CD1c-positive myeloid dendritic cell (primary cell): Measurements from ENCODE around the gene ADGRA1.
"Not testable (repeated sequence)": the region's sequence is repeated elsewhere in the genome, so short reads cannot be mapped to it uniquely, and the experiment has no call there.

ENCODE experiments used
- DNase-seq: peaks from one replicate; pipeline ENCODE4 v3.0.0-alpha.2; 2016; ENCODE audit errors: extremely low spot score

The ADGRA1 gene

GRCh38 chr10:133162178-133162909, 74.6 kb downstream of the ADGRA1 start:
- no peak for DNase-seq

- DNase-seq = no peak
These were observed 75.5 kb downstream of the ADGRA1 start for GRCh38 chr10:133162910-133163856.

GRCh38 chr10:133163889-133164815, 76.4 kb downstream of the ADGRA1 start:
- DNase-seq = no peak

- no peak for DNase-seq
These were observed 77.3 kb downstream of the ADGRA1 start for GRCh38 chr10:133164816-133165555.

GRCh38 chr10:133165556-133166503, 78.1 kb downstream of the ADGRA1 start:
- no peak for DNase-seq

- no peak for DNase-seq
These were observed 78.7 kb downstream of the ADGRA1 start for GRCh38 chr10:133166504-133166827.

DNA sequence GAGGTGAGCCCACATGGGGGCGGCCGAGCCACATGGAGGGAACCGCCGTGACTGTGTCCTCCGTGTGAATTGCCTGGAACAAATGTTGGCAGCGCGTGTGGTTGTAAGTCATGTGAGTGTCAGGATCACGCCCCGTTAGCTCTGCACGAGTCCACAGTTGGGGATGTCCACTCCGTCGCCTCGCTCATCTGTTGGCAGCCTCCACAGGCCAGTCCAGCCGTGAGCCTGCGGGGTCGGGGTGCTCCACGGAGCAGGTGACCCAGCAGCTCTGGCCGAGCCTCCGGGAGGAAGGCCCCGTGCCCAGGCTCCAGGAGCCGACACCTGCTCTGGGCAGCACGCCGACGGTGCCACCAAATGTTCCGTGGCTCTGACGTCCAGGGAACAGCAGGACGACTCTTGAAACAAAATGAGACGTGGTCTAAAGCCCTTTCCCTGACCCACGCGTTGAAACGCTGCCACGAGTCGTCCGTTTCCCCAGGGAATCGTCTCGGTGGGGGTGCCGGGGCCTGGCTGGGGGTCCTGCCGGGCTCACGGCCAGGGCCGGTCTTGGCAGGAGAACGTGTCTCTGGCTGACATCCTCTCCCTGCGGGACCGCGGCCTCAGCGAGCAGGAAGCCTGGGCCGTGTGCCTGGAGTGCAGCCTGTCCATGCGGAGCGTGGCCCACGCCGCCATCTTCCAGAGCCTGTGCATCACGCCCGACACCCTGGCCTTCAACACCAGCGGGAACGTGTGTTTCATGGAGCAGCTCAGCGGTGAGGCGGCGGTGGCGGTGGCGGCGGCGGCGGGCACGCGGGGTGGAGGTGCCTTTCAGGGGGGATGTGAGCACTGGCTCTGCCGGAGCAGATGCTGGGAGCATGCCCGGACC, 79.3 kb downstream of the ADGRA1 start:
- no peak for DNase-seq

DNA sequence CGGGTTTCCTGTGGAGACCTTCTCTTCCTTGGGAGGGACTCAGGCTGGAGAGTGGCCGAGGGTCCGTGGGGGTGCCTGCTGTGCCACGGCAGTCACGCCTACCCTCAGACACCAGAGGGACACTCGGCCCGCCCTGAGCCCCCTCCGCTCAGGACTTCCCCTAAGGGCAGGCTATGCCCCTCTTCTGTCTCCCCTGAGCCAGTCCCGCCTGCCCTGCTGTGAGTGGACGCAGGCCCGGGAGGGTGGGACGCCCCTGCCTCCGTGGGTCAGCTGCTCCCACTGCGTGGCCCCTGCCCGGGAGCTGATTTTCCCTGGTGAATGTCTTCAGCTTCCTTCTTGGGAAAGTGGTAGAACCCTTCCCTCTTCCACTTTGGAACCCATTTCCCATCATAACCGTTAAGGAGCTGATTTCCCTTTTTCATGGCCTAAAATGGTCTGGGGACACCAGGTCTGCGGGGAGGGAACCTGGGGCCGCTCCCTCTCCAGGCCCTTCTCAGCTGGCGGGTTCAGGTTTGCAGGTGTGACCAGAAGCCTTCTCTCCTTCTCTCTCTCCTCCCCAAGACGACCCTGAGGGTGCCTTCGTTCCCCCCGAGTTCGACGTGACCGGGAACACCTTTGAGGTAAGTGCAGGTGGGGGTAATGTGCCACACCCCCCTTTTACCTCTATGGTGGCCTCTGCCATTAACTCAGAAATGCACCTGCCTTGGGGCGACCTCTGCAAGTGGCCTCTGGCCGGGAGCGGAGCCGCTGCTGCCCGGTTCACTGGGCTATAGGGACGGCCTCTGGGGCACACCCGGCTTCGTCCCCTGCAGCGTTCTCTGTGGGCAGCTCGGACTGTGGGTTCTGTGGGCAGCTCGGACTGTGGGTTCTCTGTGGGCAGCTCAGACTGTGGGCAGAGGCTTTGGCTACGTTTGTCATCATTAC, 80.2 kb downstream of the ADGRA1 start:
- no peak for DNase-seq

- no peak for DNase-seq
These were observed 80.9 kb downstream of the ADGRA1 start for GRCh38 chr10:133168617-133169031.

GRCh38 chr10:133169173-133169947, 81.6 kb downstream of the ADGRA1 start:
- DNase-seq = no peak

DNA sequence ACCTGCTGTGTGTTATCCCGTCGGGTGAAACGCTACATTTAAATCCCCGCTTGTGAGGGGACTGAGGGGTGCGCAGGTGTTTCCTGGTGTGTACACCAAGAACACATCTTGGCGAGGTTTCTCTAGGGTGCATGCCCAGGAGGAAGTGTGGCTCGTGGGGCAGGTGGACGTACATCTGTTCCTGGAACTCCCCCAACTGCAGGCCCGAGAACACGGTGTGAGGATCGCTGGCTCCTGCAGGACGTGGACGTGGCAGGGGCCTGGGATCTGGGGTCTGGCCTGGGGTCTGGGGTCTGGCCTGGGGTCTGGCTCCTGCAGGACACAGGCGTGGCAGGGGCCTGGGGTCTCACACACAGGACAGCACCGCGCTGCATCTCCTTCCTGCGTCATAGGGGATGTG, 82.4 kb downstream of the ADGRA1 start:
- no peak for DNase-seq

- peak; percentile 45 for DNase-seq
These were observed 86.3 kb downstream of the ADGRA1 start for GRCh38 chr10:133173860-133174640.

DNA sequence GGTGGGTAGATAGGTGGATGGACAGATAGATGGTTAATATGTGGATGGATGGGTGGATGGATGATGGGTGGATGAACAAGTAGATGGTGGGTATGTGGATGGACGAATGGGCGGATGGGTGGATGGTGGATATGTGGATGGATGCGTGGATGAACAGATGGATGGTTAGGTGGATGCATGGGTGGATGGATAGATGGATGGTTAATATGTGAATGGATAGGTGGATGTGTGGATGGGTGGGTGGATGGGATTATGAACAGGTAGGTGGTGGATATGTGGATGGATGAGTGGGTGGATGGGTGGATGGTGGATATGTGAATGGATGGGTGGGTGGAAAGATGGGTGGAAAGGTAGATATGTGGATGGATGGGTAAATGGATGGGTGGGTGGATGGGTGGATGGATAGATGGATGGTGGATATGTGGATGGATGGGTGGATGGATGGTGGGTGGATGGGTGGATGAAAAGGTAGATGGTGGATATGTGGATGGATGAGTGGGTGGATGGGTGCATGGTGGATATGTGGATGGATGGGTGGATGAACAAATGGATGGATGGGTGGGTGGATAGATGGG, 87.1 kb downstream of the ADGRA1 start:
- DNase-seq = no peak

DNA sequence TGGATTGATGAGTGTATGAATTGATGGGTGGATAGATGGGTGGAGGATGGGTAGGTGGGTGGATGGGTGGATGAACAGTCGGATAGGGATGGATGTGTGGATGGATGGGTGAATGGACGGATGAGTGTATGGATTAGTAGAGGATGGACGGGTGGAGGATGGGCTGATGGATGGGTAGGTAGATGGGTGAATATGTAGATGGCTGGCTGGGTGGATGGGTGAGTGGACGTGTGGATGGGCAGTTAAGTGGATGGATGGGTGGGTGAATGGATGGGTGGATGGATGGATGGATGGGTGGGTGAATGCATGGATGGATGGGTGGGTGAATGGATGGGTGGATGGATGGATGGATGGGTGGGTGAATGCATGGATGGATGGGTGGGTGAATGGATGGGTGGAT, 87.9 kb downstream of the ADGRA1 start:
- DNase-seq = not testable (repeated sequence)

GRCh38 chr10:133176546-133176945, 88.8 kb downstream of the ADGRA1 start:
- no peak for DNase-seq
